ENCODE data around the gene IL27RA.

IL27RA gene

DNA sequence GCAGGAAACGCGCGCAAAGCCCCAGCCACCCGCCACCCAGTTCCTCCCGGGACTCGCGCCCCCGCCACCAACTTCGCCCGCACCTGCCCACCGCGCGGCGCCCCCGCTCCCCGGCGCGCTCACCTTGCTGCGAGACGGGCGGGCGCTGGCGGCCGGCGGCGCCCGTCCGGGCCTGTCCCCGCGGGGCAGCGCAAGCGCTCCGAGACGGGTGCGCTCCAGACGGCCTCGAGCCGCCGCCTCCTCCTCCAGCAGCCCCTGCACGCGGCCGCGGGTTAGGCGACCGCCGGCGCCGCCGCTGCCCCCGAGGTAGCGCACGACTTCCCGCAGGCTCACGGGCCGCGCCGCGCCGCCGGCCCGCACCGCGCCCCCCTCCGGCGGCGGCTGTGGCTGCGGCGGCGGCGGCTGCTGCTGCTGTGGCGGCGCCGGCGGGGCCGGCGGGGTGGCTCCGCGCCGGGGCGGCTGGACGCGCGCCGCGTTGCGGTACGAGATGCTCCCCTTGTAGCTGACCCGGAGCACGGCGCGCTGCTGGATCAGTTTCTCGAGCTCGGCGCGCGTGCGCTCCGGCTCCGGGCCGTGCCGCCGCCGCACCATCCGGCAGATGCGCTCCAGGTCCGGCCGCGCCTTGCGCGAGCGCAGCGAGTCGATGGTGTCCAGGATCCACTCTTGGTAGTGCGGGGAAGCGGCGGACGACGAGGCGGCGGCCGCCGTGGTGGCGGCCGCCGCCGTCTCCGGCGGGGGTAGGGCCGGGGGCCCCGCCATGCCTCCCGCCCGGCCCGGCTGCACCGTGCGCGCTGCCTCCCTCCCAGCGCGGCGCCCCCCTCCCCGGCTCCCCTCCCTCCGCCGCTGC is 58.3 kb downstream of the IL27RA start:
- no peak for DNase-seq

DNA sequence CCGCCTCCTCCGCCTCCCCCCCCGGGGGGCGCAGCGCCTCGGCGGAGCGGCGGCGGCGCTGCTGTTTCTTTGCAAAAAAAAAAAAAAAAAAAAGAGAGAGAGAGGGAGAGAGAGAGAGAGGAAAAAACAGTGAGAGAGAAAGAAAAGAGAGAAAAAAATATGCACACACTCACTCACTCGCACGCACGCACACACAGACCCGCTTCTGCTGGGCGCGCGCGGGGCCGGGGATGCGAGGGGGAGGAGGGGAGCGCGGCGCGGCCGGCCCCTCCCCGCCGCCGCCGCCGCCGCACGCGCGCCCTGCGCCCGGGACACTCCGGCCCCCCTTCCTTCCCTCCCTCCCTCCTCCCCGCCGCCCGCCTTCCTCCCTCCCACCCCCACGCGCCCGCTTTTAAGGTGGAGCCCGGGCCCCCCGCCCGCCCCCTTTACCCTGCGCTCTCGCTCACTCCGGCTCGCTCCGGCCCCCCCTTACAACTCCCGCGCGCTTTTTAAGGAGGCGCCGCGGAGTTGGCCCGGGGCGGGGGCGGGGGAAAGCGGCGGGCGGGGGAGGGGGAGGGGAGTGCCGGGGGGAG is 59.0 kb downstream of the IL27RA start, which contains the start of gene SAMD1:
Gene SAMD1 (minus strand): TSS at position 243 of the 572 bp plus-strand sequence.
- peak; percentile 59 to 84 for DNase-seq

DNA sequence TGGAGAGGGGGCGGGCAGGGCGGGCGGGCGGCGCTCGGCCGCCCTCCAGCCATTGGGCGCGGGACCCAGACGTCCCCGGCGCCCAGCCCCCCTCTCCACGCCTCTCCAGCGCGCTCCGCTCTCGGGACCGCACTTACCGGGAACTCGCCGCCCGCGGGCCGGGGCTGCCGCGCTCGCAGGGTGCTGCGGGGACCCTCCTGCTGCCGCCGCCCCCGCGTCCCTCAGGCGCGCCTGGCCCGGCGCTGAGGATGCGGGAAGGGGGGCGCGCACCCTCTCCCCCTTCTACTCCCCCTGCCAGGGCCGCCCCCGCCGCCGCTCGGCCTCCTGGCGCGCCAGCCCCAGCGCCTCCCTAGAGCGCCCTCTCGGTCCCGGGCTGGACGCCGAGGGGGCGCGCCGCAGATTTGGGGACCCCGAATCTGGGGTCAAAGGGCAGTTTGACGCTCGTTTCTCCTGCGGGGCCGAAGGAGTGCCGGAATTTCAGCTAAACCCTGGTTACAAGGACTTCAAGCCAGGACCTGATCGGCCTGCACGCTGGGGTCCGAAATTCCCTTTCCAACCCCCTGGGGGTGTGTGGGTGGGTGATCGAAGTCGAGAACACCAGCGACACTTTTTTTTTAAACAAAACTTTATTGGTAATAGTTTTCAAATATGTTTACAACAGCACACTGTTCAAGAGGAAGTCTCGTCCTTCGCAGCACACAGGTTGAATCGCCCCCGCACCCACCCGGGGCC is 59.7 kb downstream of the IL27RA start:
- DNase-seq: peak; percentile 61 to 84

DNA sequence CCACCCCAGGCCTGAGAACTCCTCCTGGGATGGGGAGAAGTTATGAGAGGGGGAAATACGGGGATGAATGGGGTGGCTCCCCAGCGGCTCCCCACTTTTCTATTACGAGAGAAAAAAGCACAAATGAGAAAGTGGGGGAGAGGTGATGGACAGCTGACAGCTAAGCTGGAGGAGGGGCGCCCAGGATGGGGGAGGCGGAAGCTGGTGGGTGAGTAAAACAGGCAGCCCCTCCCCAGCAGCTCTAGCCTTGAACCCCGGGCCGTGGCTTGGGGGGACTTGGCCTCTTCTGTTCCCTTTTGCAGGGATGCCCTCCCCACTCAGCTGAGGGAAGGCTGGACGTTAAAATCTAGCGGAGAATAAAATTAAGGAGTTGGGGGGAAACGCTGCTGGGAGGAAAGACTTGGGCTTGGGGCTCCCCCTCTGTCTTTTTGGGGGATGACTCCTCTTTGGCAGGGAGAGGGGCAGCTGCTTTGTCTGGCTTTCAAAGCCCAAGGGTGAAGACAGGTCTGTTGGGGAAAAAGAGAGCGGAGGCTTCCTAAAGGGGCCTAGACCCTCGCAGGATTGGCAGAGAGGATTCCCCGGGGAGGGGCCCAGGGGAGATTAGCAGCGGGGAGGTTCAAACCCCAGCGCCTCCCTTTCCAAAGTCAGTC is 60.4 kb downstream of the IL27RA start:
- no peak for DNase-seq

DNA sequence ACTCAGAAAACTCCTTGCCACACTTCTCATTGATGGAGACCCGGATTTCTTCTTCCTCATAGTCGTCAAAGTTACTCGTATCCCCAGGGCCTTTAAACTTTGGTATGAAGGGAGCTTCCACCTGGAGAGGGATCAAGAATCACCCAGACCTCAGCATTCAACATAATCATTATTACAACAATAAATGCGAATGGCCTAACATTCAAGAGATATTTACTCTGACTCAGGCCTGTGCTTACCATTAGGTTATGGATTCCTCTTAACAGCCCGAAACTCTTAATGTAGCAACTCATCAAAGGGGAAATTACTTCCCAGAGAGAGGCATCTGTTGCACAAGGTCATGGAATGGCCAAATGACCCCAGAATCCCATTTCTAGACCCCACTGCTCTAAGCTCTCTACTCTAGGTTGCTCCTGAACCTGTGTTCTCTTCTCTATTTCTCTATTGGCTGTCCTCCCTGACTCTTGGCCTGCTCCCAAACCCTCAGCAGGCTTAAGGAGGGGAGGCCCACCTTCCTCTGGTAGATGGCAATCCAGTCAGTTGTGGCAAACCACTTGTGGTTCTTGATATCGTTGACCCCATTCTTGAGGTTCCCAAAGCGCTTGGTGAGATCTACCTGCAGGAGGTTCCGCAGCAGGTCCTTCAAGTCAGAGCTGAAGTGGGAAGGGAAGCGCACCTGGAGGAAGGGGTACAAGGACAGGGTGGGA is 61.7 kb downstream of the IL27RA start:
- DNase-seq: no peak

DNA sequence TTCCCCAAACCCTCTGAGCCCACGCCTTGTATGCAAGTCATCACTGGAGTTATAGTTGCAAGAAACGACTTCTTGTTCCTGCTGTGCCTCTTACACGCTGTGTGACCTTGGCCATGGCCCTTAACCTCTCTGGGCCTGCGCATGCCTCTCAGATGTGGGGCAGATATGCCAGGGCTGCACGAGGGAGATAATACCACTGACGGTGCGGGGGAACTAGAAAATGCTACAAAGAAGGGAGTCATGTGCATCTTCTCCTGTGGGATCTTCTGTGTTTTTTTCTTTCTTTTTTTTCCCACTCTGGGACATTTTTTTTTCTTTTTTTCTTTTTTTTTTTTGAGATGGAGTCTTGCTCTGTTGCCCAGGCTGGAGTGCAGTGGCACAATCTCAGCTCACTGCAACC is 63.3 kb downstream of the IL27RA start:
- no peak for DNase-seq

DNA sequence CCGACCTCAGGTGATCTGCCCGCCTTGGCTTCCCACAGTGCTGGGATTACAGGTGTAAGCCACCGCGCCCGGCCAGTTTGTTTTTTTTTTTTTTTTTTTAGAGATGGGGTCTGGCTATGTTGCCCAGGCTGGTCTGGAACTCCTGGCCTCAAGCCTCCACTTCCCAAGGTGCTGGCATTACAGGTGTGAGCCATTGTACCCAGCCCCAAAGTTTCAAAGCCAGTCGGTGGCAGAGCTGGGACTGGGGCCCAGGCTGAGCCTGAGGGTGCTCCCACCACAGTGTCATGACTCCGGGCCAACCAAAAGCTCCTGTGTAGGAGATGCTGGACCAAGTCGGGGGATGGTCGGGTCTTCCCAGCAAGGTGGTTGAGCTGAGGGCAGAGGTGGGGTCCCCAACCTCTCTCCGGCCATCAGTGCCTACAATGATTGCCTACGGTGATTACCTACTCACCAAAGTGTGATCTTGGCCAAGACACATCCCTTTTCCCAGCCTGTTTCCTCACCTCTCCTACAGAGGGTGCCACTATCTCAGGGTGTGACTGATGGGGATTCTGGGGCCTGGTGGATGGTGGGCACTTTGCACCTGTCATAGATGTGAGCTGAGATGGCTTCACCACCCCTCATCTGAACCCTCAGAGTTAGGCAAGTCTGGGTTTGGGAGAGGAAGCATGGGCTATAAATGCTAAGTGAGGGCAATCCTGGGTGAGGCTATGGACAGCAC is 64.9 kb downstream of the IL27RA start:
- DNase-seq: no peak

DNA sequence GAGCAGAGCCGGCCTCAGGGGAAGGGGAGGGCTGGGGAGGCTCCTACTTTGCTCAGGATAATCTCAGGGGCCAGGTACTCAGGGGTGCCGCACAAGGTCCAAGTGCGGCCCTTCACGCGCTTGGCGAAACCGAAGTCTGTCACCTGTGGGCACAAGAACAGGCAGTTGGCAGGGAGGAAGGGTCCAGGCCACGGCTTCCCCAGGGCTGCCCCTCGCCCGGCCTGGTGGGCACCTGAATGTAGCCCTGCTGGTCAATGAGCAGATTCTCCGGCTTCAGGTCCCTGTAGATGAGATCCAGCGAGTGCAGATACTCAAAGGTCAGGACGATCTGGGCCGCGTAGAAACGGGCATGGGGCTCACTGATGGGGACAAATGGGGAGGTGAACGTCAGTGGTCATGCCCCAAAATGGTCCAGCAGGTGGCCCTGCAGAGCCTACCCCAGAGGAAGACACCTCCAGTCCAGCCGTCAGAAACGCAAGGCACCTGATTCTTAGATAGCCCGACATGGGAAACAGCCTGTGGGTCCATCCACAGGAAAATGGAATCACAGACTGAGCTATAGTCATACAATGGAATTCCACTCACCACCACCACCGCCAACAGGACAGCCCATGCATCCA is 66.1 kb downstream of the IL27RA start:
- no peak for DNase-seq

DNA sequence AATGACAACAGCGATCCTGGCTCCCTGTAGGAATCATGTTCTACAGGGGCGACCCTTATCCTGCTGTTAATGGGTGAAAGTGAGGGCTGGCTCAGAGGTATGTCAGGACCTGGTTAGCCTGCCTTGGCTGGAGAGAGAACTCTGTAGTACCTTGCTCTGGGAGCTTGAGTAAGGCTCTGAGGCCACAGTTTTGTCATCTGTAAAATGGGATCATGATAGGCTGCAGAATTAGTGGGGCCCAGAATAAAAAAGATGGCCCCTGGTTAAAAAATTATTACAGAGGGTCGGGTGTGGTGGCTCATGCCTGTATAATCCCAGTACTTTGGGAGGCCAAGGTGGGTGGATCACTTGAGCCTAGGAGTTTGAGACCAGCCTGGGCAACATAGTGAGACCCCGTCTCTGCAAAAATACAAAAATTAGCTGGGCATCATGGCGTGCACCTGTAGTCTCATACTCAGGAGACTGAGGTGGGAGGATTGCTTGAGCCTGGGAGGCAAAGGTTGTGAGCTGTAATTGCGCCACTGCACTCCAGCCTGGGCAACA is 69.5 kb downstream of the IL27RA start:
- DNase-seq: no peak

DNA sequence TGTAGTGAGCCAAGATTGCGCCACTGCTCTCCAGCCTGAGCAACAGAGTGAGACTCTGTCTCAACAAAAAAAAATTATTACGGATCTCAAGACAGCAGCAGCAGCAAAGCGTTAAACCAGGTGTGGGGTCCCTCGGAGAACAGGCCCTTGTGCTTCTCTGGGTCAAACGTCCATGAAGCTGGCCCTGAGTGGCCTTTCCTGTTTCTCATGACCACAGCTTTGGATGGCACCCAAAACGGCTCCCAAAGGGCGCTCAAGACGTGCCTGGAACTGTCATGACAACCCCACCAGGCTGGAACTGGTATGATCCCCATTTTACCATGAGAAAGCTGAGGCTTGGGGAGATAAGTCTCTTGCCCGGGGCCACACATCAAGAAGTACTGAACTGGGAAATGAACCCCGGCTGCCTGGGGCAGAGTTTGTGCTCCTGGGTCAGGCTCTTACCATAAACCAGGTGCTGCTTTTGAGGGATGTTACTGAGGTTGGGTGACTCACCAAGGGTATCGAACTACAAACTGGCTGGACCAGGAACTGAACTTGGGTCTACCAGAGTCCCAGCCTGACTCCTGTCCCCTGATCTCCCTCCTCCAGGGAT is 70.6 kb downstream of the IL27RA start:
- DNase-seq: no peak

DNA sequence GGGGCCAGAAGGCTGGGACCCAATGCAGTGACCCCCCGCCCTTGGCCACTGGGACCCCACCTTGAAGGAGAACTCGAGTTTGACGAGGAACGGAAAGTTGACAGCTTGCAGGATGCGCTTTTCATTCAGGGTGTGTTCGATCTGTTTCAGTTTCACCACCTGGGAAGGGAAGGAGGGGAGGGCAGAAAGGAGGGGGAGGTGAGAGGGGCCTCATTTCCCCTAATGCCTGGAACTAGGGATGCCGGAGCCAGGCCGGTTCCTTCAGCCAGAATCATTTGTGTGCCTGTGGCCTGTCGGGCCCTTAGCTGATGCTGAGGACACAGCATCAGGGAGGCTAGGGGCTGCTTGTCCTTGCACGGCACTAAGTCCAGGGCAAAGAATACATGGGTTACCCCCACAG is 71.2 kb downstream of the IL27RA start:
- DNase-seq: no peak
